Panc1 (cell line): Measurements from ENCODE around the gene CA10.

Experiments used
- CTCF ChIP-seq: fragments of 450-650 bp; IDR thresholded peaks from 2 replicates; pipeline ENCODE4 v1.5.1; 2017; ENCODE audit warnings: mild to moderate bottlenecking
- POLR2AphosphoS5 ChIP-seq: IDR thresholded peaks from 2 replicates; pipeline ENCODE4 v1.6.1; 2012; ENCODE audit warnings: mild to moderate bottlenecking, low read depth, low read length, moderate library complexity
- REST ChIP-seq, 2 experiments: IDR thresholded peaks; 2 replicates each; pipeline ENCODE4 v1.6.1; 2011 to 2012; ENCODE audit warnings: low read depth in 2 of 2, control low read depth in 1 of 2, low read length in 1 of 2, mild to moderate bottlenecking in 1 of 2, moderate library complexity in 1 of 2; ENCODE audit not compliant: insufficient read depth in 1 of 2
- SIN3A ChIP-seq: IDR thresholded peaks from 2 replicates; pipeline ENCODE4 v1.6.1; 2012; ENCODE audit warnings: low read depth, mild to moderate bottlenecking, low read length, moderate library complexity, borderline replicate concordance; ENCODE audit not compliant: insufficient read depth

GRCh38 chr17:51627779-51628178 lies 530.7 kb downstream of the CA10 start:
- no peak for TF ChIP-seq CTCF
- TF ChIP-seq SIN3A = no peak
- no peak for TF ChIP-seq POLR2AphosphoS5
- TF ChIP-seq REST (IDR thresholded peaks at IDR 0.05; ENCODE audit: insufficient read depth in 1 of 2, low read depth in 2 of 2, low read length in 1 of 2) = no peak
